DND-41 (cell line): ENCODE results near the gene FLT4.

Source experiments
- ATAC-seq: fragments of 200-7000 bp; cut with Tn5 transposase; 3 replicates; pipeline ENCODE4 v1.9.1; 2021; ENCODE audit warnings: low read depth; ENCODE audit not compliant: insufficient read depth
- DNase-seq: peaks from one replicate; pipeline ENCODE4 v3.0.0-alpha.2; 2020
- H2AFZ ChIP-seq: 2 replicates; pipeline ENCODE4 v1.6.0; 2012; ENCODE audit warnings: low read depth, low read length
- H3K27ac ChIP-seq: 2 replicates; pipeline ENCODE4 v1.5.1; 2012; ENCODE audit warnings: low read length, inconsistent platforms
- H3K27me3 ChIP-seq: fragments of 200-600 bp; sonication (generic); 2 replicates; pipeline ENCODE4 v1.6.0; 2012; ENCODE audit warnings: low read length, mild to moderate bottlenecking, inconsistent platforms; ENCODE audit not compliant: insufficient read depth, poor library complexity
- H3K36me3 ChIP-seq: 2 replicates; pipeline ENCODE4 v1.5.1; 2012; ENCODE audit warnings: low read length, inconsistent platforms; ENCODE audit not compliant: insufficient read depth
- H3K4me1 ChIP-seq: 2 replicates; pipeline ENCODE4 v1.5.1; 2012; ENCODE audit warnings: mild to moderate bottlenecking, low read length; ENCODE audit not compliant: insufficient read depth
- H3K4me2 ChIP-seq: 2 replicates; pipeline ENCODE4 v1.6.0; 2012; ENCODE audit warnings: mild to moderate bottlenecking, moderate library complexity, low read length, inconsistent platforms; ENCODE audit not compliant: insufficient read depth
- H3K4me3 ChIP-seq, 2 experiments: fragments of 200-600 bp in 1 of 2; shearing (Covaris generic) in 1 of 2; 2 replicates each; pipeline ENCODE4 v1.5.1; 2012 to 2016; ENCODE audit warnings: inconsistent platforms in 2 of 2, low read length in 2 of 2, mild to moderate bottlenecking in 2 of 2, low read depth in 1 of 2, moderate library complexity in 1 of 2
- H3K79me2 ChIP-seq: 2 replicates; pipeline ENCODE4 v1.6.0; 2012; ENCODE audit warnings: low read length, inconsistent platforms; ENCODE audit not compliant: insufficient read depth
- H3K9ac ChIP-seq: 2 replicates; pipeline ENCODE4 v1.6.0; 2012; ENCODE audit warnings: low read depth, mild to moderate bottlenecking, inconsistent platforms, low read length, moderate library complexity
- H3K9me3 ChIP-seq: 2 replicates; pipeline ENCODE4 v1.5.1; 2012; ENCODE audit warnings: low read length, moderate library complexity, mild to moderate bottlenecking, inconsistent platforms; ENCODE audit not compliant: insufficient read depth, severe bottlenecking
- H4K20me1 ChIP-seq: 2 replicates; pipeline ENCODE4 v1.6.0; 2012; ENCODE audit warnings: low read length; ENCODE audit not compliant: insufficient read depth
- EZH2 ChIP-seq: IDR thresholded peaks from 3 replicates; pipeline ENCODE4 v1.6.1; 2012; ENCODE audit warnings: borderline replicate concordance, low read depth, mild to moderate bottlenecking, moderate library complexity, low read length, inconsistent platforms; ENCODE audit not compliant: severe bottlenecking
- TF ChIP-seq, protein P1 (sequence below): IDR thresholded peaks from 2 replicates; pipeline ENCODE4 v1.5.1; 2012; ENCODE audit warnings: borderline replicate concordance, low read length, moderate library complexity, mild to moderate bottlenecking; ENCODE audit not compliant: poor library complexity, severe bottlenecking; ENCODE audit errors: extremely low read depth

Gene FLT4

GRCh38 chr5:180613814-180614188 is 35.6 kb downstream of the FLT4 start:
- H3K4me1 ChIP-seq, result no peaks in the 10 kb centered on the region
- TF ChIP-seq, protein P1, sequence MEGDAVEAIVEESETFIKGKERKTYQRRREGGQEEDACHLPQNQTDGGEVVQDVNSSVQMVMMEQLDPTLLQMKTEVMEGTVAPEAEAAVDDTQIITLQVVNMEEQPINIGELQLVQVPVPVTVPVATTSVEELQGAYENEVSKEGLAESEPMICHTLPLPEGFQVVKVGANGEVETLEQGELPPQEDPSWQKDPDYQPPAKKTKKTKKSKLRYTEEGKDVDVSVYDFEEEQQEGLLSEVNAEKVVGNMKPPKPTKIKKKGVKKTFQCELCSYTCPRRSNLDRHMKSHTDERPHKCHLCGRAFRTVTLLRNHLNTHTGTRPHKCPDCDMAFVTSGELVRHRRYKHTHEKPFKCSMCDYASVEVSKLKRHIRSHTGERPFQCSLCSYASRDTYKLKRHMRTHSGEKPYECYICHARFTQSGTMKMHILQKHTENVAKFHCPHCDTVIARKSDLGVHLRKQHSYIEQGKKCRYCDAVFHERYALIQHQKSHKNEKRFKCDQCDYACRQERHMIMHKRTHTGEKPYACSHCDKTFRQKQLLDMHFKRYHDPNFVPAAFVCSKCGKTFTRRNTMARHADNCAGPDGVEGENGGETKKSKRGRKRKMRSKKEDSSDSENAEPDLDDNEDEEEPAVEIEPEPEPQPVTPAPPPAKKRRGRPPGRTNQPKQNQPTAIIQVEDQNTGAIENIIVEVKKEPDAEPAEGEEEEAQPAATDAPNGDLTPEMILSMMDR, result no peak
- TF ChIP-seq EZH2, result no peak
- H4K20me1 ChIP-seq, result no peaks in the 10 kb centered on the region; the same call in 1 of the 2 replicates
- H3K4me3 ChIP-seq, result no peak overlapping the region
- H3K9me3 ChIP-seq, result no peaks in the 10 kb centered on the region
- H3K27me3 ChIP-seq, result no peaks in the 10 kb centered on the region
- no peaks in the 10 kb centered on the region for H3K79me2 ChIP-seq
- no peak overlapping the region for H3K4me2 ChIP-seq
- no peak overlapping the region for H3K27ac ChIP-seq
- no peaks in the 10 kb centered on the region for H3K36me3 ChIP-seq
- H2AFZ ChIP-seq, result no peak overlapping the region
- no peak for DNase-seq
- no peak for ATAC-seq
- no peak overlapping the region for H3K9ac ChIP-seq

DNA sequence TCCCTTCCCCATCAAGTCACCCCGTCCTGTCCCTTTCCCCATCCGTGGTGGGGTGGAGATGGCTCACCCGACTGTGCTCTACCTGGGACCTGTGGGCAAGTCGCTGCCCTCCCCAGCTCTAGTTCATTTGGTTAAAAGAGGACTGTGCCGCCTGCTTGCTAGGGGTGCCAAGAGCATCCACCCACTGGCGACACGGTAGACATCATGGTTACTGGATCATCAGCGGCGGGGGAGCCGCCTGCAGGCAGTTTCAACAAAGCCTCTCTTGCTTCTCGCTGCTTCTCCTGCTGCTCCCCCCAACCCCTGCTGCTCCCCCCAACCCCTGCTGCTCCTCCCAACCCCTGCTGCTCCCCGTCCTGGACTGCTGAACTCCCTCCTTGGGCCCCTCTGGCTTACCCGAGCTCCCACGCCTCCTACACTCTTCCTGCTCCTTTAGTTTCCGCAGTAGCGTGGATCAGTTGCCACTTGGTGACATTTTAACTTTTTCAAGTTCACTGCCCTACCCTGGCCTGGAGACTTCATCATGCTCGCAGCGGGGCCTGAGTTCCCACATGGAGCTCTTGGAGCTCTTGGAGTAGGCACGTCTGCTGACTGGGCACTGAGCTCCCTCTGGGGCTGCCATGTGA is 36.1 kb downstream of the FLT4 start:
- H3K9ac ChIP-seq, result no peak overlapping the region
- no peak overlapping the region for H3K27ac ChIP-seq
- H3K4me2 ChIP-seq, result no peak overlapping the region
- H3K4me1 ChIP-seq, result no peaks in the 10 kb centered on the region
- no peaks in the 10 kb centered on the region for H3K79me2 ChIP-seq
- DNase-seq, result no peak
- H2AFZ ChIP-seq, result no peak overlapping the region
- H3K9me3 ChIP-seq, result no peaks in the 10 kb centered on the region
- TF ChIP-seq, protein P1, result no peak
- no peak for TF ChIP-seq EZH2
- no peaks in the 10 kb centered on the region for H3K36me3 ChIP-seq
- ATAC-seq, result no peak
- H4K20me1 ChIP-seq, result no peaks in the 10 kb centered on the region; the same call in 1 of the 2 replicates
- H3K4me3 ChIP-seq, result no peak overlapping the region
- no peaks in the 10 kb centered on the region for H3K27me3 ChIP-seq

- no peaks in the 10 kb centered on the region for H3K79me2 ChIP-seq
- H3K4me3 ChIP-seq, result no peak overlapping the region
- no peak for DNase-seq
- no peak for TF ChIP-seq EZH2
- TF ChIP-seq, protein P1, result no peak
- no peaks in the 10 kb centered on the region for H3K36me3 ChIP-seq
- H3K4me2 ChIP-seq, result no peak overlapping the region
- no peaks in the 10 kb centered on the region for H3K9me3 ChIP-seq
- no peaks in the 10 kb centered on the region; the same call in 1 of the 2 replicates for H4K20me1 ChIP-seq
- ATAC-seq, result no peak
- no peak overlapping the region for H3K9ac ChIP-seq
- no peaks in the 10 kb centered on the region for H3K27me3 ChIP-seq
- no peak overlapping the region for H3K27ac ChIP-seq
- no peak overlapping the region for H2AFZ ChIP-seq
- no peaks in the 10 kb centered on the region for H3K4me1 ChIP-seq
These were observed 36.7 kb downstream of the FLT4 start for GRCh38 chr5:180612683-180613082.
